Stimulated activated CD8-positive, alpha-beta memory T cell treated with anti-CD3 and anti-CD28 coated beads, Interleukin-4, amount 100 ng/mL, for 1 hour (primary cell): ENCODE data around the gene CSMD2.
"Not testable (repeated sequence)": the region's sequence is repeated elsewhere in the genome, so short reads cannot be mapped to it uniquely, and the experiment has no call there.

Source experiments
- DNase-seq, 2 donors: peaks; one replicate each; pipeline ENCODE4 v3.0.0-alpha.2; 2020; ENCODE audit warnings: low read depth in 2 of 2, low spot score in 1 of 2

CSMD2 gene

GRCh38 chr1:34113362-34113761 lies 51.7 kb downstream of the CSMD2 start:
- DNase-seq, result no peak

- DNase-seq, result no peak
Measured at GRCh38 chr1:34108711-34109110, 56.3 kb downstream of the CSMD2 start.

- DNase-seq, result no peak
Measured at GRCh38 chr1:34108269-34108668, 56.8 kb downstream of the CSMD2 start.

GRCh38 chr1:34101151-34101550 lies 63.9 kb downstream of the CSMD2 start:
- DNase-seq, result no peak

- DNase-seq, result no peak
Measured at GRCh38 chr1:34100332-34100731, 64.7 kb downstream of the CSMD2 start.

GRCh38 chr1:34092399-34092798 lies 72.6 kb downstream of the CSMD2 start:
- not testable (repeated sequence) for DNase-seq

GRCh38 chr1:34089731-34090130 lies 75.3 kb downstream of the CSMD2 start:
- no peak for DNase-seq

GRCh38 chr1:34087986-34088385 lies 77.0 kb downstream of the CSMD2 start:
- DNase-seq, result no peak

GRCh38 chr1:34086561-34086960 lies 78.5 kb downstream of the CSMD2 start:
- DNase-seq, result no peak

GRCh38 chr1:34083974-34084373 lies 81.1 kb downstream of the CSMD2 start:
- no peak for DNase-seq

GRCh38 chr1:34082085-34082670 lies 82.9 kb downstream of the CSMD2 start:
- not testable (repeated sequence) for DNase-seq

- no peak for DNase-seq
Measured at GRCh38 chr1:34078383-34078782, 86.6 kb downstream of the CSMD2 start.

GRCh38 chr1:34075576-34075975 lies 89.5 kb downstream of the CSMD2 start:
- no peak for DNase-seq

- DNase-seq, result no peak
Measured at GRCh38 chr1:34073028-34073695, 91.9 kb downstream of the CSMD2 start.

- DNase-seq, result no peak
Measured at GRCh38 chr1:34070201-34070836, 94.7 kb downstream of the CSMD2 start.

- no peak for DNase-seq
Measured at GRCh38 chr1:34066981-34067603, 97.9 kb downstream of the CSMD2 start.

GRCh38 chr1:34066166-34066565 lies 98.9 kb downstream of the CSMD2 start:
- DNase-seq, result no peak

GRCh38 chr1:34065498-34065897 lies 99.5 kb downstream of the CSMD2 start:
- no peak for DNase-seq

GRCh38 chr1:34060901-34061415 lies 104.1 kb downstream of the CSMD2 start:
- DNase-seq, result no peak

- no peak for DNase-seq
Measured at GRCh38 chr1:34060187-34060730, 104.8 kb downstream of the CSMD2 start.

- no peak for DNase-seq
Measured at GRCh38 chr1:34057347-34058130, 107.5 kb downstream of the CSMD2 start.
